Measurements from ENCODE around the gene KCNH1. TPM values are rescaled to one million over a fixed set of nuclear protein-coding genes. Genes with fewer than 3 reads are reported as not detected.
A peak's percentile ranks its signal among the peaks of the same experiment; 100 is the strongest.

Gene KCNH1
- total RNA-seq, 1 donor = 41.3 TPM

GRCh38 chr1:210949489-210949888 lies 184.5 kb downstream of the KCNH1 start:
- H3K4me3 ChIP-seq (ENCODE audit: insufficient read depth, low read length) = no peak overlapping the region
- TF ChIP-seq CTCF (IDR thresholded peaks at IDR 0.05; ENCODE audit: extremely low read depth, low read depth, low read length) = no peak
- H3K9me3 ChIP-seq (ENCODE audit: low read depth, low read length) = no peaks in the 10 kb centered on the region
- no peak for DNase-seq (ENCODE audit: insufficient read length, low spot score, missing footprints)
- H3K27ac ChIP-seq (ENCODE audit: low read depth, low read length) = no peak overlapping the region
- H3K4me1 ChIP-seq (ENCODE audit: insufficient read depth, low read length) = no peaks in the 10 kb centered on the region
- no peak overlapping the region for H3K4me2 ChIP-seq (ENCODE audit: insufficient read depth, low read length)
- no peaks in the 10 kb centered on the region for H4K20me1 ChIP-seq (ENCODE audit: insufficient read depth, low read length)
- H2AFZ ChIP-seq (ENCODE audit: low read length) = no peak overlapping the region
- H3K79me2 ChIP-seq (ENCODE audit: insufficient read depth, low read length) = no peaks in the 10 kb centered on the region
- no peaks in the 10 kb centered on the region for H3K36me3 ChIP-seq (ENCODE audit: insufficient read depth, low read length)
- no peaks in the 10 kb centered on the region for H3K27me3 ChIP-seq (ENCODE audit: insufficient read depth, low read length)

- H3K36me3 ChIP-seq (ENCODE audit: insufficient read depth, low read length) = no peaks in the 10 kb centered on the region
- no peaks in the 10 kb centered on the region for H3K9me3 ChIP-seq (ENCODE audit: low read depth, low read length)
- peak; percentile 44 for DNase-seq (ENCODE audit: insufficient read length, low spot score, missing footprints)
- no peaks in the 10 kb centered on the region for H4K20me1 ChIP-seq (ENCODE audit: insufficient read depth, low read length)
- no peaks in the 10 kb centered on the region for H3K27me3 ChIP-seq (ENCODE audit: insufficient read depth, low read length)
- no peaks in the 10 kb centered on the region for H3K4me1 ChIP-seq (ENCODE audit: insufficient read depth, low read length)
- no peak overlapping the region for H3K27ac ChIP-seq (ENCODE audit: low read depth, low read length)
- H3K4me2 ChIP-seq (ENCODE audit: insufficient read depth, low read length) = no peak overlapping the region
- no peak for TF ChIP-seq CTCF (IDR thresholded peaks at IDR 0.05; ENCODE audit: extremely low read depth, low read depth, low read length)
- no peak overlapping the region for H2AFZ ChIP-seq (ENCODE audit: low read length)
- H3K79me2 ChIP-seq (ENCODE audit: insufficient read depth, low read length) = no peaks in the 10 kb centered on the region
- H3K4me3 ChIP-seq (ENCODE audit: insufficient read depth, low read length) = no peak overlapping the region
Observed at GRCh38 chr1:210949039-210949438, 184.9 kb downstream of the KCNH1 start.

GRCh38 chr1:210944252-210944651 lies 189.7 kb downstream of the KCNH1 start:
- no peaks in the 10 kb centered on the region for H3K4me1 ChIP-seq (ENCODE audit: insufficient read depth, low read length)
- H4K20me1 ChIP-seq (ENCODE audit: insufficient read depth, low read length) = no peaks in the 10 kb centered on the region
- H3K4me3 ChIP-seq (ENCODE audit: insufficient read depth, low read length) = no peak overlapping the region
- H3K4me2 ChIP-seq (ENCODE audit: insufficient read depth, low read length) = no peak overlapping the region
- H2AFZ ChIP-seq (ENCODE audit: low read length) = no peak overlapping the region
- no peaks in the 10 kb centered on the region for H3K79me2 ChIP-seq (ENCODE audit: insufficient read depth, low read length)
- no peak overlapping the region for H3K27ac ChIP-seq (ENCODE audit: low read depth, low read length)
- H3K9me3 ChIP-seq (ENCODE audit: low read depth, low read length) = no peaks in the 10 kb centered on the region
- no peaks in the 10 kb centered on the region for H3K36me3 ChIP-seq (ENCODE audit: insufficient read depth, low read length)
- H3K27me3 ChIP-seq (ENCODE audit: insufficient read depth, low read length) = no peaks in the 10 kb centered on the region
- TF ChIP-seq CTCF (IDR thresholded peaks at IDR 0.05; ENCODE audit: extremely low read depth, low read depth, low read length) = no peak
- no peak for DNase-seq (ENCODE audit: insufficient read length, low spot score, missing footprints)

DNA sequence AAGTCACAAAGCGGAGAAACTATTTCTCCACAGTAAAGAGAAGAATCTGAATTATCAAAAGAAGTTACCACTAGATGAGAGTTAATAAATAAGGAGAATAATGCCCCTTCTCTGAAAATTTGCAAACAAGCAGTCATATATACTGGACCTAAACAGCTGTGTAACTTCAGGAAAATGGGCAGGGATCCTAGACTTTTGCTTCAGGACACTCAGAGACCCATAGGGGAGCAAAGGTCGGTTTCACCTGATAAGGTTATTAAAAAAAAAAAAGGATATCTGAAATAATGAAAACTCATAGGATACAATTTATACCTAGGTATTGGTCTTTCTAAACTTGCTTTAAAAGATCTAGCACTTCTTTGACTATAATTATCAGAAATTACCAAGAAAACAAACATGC lies 191.4 kb downstream of the KCNH1 start:
- Histone ChIP-seq H3K27ac (ENCODE audit: low read depth, low read length) (no peak overlapping the region), H3K9me3 (ENCODE audit: low read depth, low read length) (no peaks in the 10 kb centered on the region), H3K4me1 (ENCODE audit: insufficient read depth, low read length) (peaks cover 3% of the 10 kb centered on the region), H3K79me2 (ENCODE audit: insufficient read depth, low read length) (no peaks in the 10 kb centered on the region), H3K36me3 (ENCODE audit: insufficient read depth, low read length) (no peaks in the 10 kb centered on the region), H3K4me2 (ENCODE audit: insufficient read depth, low read length) (no peak overlapping the region), H4K20me1 (ENCODE audit: insufficient read depth, low read length) (no peaks in the 10 kb centered on the region), H3K27me3 (ENCODE audit: insufficient read depth, low read length) (no peaks in the 10 kb centered on the region), H2AFZ (ENCODE audit: low read length) (no peak overlapping the region), H3K4me3 (ENCODE audit: insufficient read depth, low read length) (no peak overlapping the region)
- TF ChIP-seq CTCF (IDR thresholded peaks at IDR 0.05; ENCODE audit: extremely low read depth, low read depth, low read length) = no peak
- DNase-seq (ENCODE audit: insufficient read length, low spot score, missing footprints) = peak; percentile 31
